GM12878 (cell line): ENCODE data around the gene CDC42EP1. TPM values are rescaled to one million over a fixed set of nuclear protein-coding genes. Genes with fewer than 3 reads are reported as not detected.

Experiments
- BHLHE40 ChIP-seq, 2 experiments: fragments of 450-650 bp in 1 of 2; IDR thresholded peaks; 2 replicates each; pipeline ENCODE4 v1.6.1; 2011 to 2017; ENCODE audit warnings: low read depth in 2 of 2, borderline replicate concordance in 1 of 2, improper control_type of control experiment in 1 of 2, low read length in 1 of 2, mild to moderate bottlenecking in 1 of 2
- CHD2 ChIP-seq: IDR thresholded peaks from 2 replicates; pipeline ENCODE4 v1.6.1; 2011; ENCODE audit warnings: low read depth, low read length, improper control_type of control experiment, borderline replicate concordance
- CREB1 ChIP-seq: IDR thresholded peaks from 2 replicates; pipeline ENCODE4 v1.6.1; 2012; ENCODE audit warnings: low read depth, mild to moderate bottlenecking, inconsistent platforms
- JUNB ChIP-seq: IDR thresholded peaks from 2 replicates; pipeline ENCODE4 v1.6.1; 2016; ENCODE audit warnings: antibody characterized with exemption, mild to moderate bottlenecking
- NR2F1 ChIP-seq: fragments of 450-650 bp; conservative IDR thresholded peaks from 2 replicates; pipeline ENCODE4 v1.6.1; 2017; ENCODE audit warnings: mild to moderate bottlenecking
- RB1 ChIP-seq: fragments of 450-650 bp; formaldehyde crosslinking; IDR thresholded peaks from 2 replicates; pipeline ENCODE4 v1.6.1; 2017; ENCODE audit warnings: mild to moderate bottlenecking, borderline replicate concordance
- RBBP5 ChIP-seq: fragments of 200-600 bp; sonication (generic); conservative IDR thresholded peaks from 2 replicates; pipeline ENCODE4 v1.6.1; 2016
- RUNX3 ChIP-seq: IDR thresholded peaks from 2 replicates; pipeline ENCODE4 v1.6.1; 2012; ENCODE audit warnings: low read length, inconsistent platforms
- STAT1 ChIP-seq: fragments of 450-650 bp; conservative IDR thresholded peaks from 2 replicates; pipeline ENCODE4 v1.6.1; 2014; ENCODE audit warnings: antibody characterized with exemption, mild to moderate bottlenecking
- TCF12 ChIP-seq: IDR thresholded peaks from 2 replicates; pipeline ENCODE4 v1.6.1; 2011; ENCODE audit warnings: low read depth, mild to moderate bottlenecking, low read length
- ZBTB4 ChIP-seq: fragments of 450-650 bp; formaldehyde crosslinking; IDR thresholded peaks from 2 replicates; pipeline ENCODE4 v1.4.0; 2022; ENCODE audit warnings: mild to moderate bottlenecking, moderate library complexity
- ZNF592 ChIP-seq: fragments of 450-650 bp; IDR thresholded peaks from 2 replicates; pipeline ENCODE4 v1.6.1; 2017; ENCODE audit warnings: mild to moderate bottlenecking, moderate library complexity
- polyA plus RNA-seq, 11 experiments: library from polyadenylated mRNA; depleted of rRNA in 4 of 11; unstranded in 6 of 11; stranded (reverse) in 5 of 11; fragments of >200 nt; fragmentation: Nextera tagmentation in 4 of 11; fragmentation: Illumina TruSeq in 1 of 11; extraction: Ambion mirVana in 4 of 11; extraction: Trizol in 1 of 11; gene quantifications; 1 replicate in 1 of 11; 2 replicates in 10 of 11; pipeline versions ENCODE4 v1.2.1 to v1.2.3, GENCODE V29; 2011 to 2016; ENCODE audit warnings: inconsistent platforms in 2 of 11, missing spikeins in 2 of 11, low read depth in 1 of 11
- total RNA-seq, 4 experiments: library from RNA; depleted of rRNA in 3 of 4; stranded (reverse); fragments of >200 nt in 3 of 4; fragmentation: Illumina TruSeq in 1 of 4; extraction: Trizol in 1 of 4; gene quantifications; 2 replicates each; pipeline versions ENCODE4 v1.2.1 to v1.2.3, GENCODE V29; 2013 to 2021
- TF ChIP-seq, protein P1 (sequence below), 3 experiments: IDR thresholded peaks in 2 of 3; conservative IDR thresholded peaks in 1 of 3; 2 replicates each; pipeline ENCODE4 v1.5.1; 2011; ENCODE audit warnings: low read depth in 3 of 3, low read length in 3 of 3, mild to moderate bottlenecking in 3 of 3, control low read depth in 2 of 3, moderate library complexity in 2 of 3, inconsistent platforms in 1 of 3, mixed read lengths in 1 of 3; ENCODE audit not compliant: control insufficient read depth in 2 of 3, insufficient read depth in 1 of 3; ENCODE audit errors: extremely low read depth in 1 of 3
- TF ChIP-seq, protein P2 (sequence below): IDR thresholded peaks from 2 replicates; pipeline ENCODE4 v1.6.1; 2012; ENCODE audit warnings: low read depth, low read length, improper control_type of control experiment
- TF ChIP-seq, protein P3 (sequence below): fragments of 450-650 bp; IDR thresholded peaks from 2 replicates; pipeline ENCODE4 v1.6.1; 2016; ENCODE audit warnings: mild to moderate bottlenecking

Gene CDC42EP1
- total and polyA plus RNA-seq, 10 of the 15 experiments (the other 5 are each of a cell fraction or from before 2014, with no cell fraction given): 0.04 to 0.33 (median 0.09) TPM; not detected in 7

DNA sequence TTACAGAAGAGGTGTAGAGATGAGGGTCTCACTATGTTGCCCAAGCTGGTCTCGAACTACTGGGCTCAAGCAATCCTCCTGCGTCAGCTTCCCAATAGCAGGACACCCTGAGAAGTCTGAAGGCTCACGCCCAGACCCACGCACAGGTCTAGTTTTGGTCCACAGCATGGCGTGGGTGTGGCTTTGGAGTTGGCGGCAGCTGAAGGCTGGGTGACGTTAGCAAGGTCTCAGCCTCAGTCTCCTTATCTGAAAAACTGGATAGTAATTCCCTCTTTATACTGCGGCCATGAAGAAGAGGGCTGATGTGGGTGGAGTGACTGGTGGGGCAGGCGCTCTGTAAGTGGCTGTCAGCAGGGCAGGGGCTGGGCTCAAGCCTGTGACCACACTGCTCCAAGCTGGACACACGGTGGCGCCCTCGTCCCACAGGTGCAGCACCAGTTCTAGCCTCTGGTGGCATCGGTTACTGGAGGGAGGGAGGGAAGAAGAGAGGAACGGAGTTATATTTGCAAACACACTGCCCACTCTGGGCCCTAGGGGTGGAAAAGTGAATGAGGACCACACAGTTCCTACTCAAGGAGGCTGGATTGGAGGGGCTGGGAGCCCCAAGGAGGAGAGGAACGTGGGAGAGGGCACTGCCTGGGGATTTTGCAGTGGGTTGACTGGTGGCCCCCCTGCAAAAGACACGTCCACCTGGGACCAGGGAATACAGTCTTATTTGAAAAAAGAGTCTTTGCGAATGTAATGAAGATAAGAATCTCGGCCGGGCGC lies 21.5 kb upstream of the CDC42EP1 start (continued):
- TF ChIP-seq ZNF592 (peak; percentile 78), CHD2 (peak; percentile 69; the same call in 1 of the 2 replicates), CREB1 (peak; percentile 21; the same call in 1 of the 2 replicates), ZBTB4 (no peak), JUNB (no peak), TCF12 (peak; percentile 30; the same call in 1 of the 2 replicates), STAT1 (no peak), NR2F1 (0 out of 2 replicates have a peak, but pooled peaks have one; percentile 32), RUNX3 (peak; percentile 92), RBBP5 (no peak), BHLHE40 (IDR thresholded peaks at IDR 0.05; ENCODE audit: borderline replicate concordance in 1 of 2, low read depth in 2 of 2, low read length in 1 of 2) (peak; percentile 17 to 57; a peak in 1 of 4 replicates), RB1 (peak; percentile 56; the same call in 1 of the 2 replicates)
- TF ChIP-seq, protein P1, sequence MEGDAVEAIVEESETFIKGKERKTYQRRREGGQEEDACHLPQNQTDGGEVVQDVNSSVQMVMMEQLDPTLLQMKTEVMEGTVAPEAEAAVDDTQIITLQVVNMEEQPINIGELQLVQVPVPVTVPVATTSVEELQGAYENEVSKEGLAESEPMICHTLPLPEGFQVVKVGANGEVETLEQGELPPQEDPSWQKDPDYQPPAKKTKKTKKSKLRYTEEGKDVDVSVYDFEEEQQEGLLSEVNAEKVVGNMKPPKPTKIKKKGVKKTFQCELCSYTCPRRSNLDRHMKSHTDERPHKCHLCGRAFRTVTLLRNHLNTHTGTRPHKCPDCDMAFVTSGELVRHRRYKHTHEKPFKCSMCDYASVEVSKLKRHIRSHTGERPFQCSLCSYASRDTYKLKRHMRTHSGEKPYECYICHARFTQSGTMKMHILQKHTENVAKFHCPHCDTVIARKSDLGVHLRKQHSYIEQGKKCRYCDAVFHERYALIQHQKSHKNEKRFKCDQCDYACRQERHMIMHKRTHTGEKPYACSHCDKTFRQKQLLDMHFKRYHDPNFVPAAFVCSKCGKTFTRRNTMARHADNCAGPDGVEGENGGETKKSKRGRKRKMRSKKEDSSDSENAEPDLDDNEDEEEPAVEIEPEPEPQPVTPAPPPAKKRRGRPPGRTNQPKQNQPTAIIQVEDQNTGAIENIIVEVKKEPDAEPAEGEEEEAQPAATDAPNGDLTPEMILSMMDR (IDR thresholded peaks at IDR 0.05 in 2 of 3, conservative IDR thresholded peaks at IDR 0.05 in 1 of 3; ENCODE audit: control insufficient read depth in 2 of 3, extremely low read depth in 1 of 3, insufficient read depth in 1 of 3, low read depth in 3 of 3, low read length in 3 of 3): peak; percentile 96 to 99 (median 96)
- TF ChIP-seq, protein P2, sequence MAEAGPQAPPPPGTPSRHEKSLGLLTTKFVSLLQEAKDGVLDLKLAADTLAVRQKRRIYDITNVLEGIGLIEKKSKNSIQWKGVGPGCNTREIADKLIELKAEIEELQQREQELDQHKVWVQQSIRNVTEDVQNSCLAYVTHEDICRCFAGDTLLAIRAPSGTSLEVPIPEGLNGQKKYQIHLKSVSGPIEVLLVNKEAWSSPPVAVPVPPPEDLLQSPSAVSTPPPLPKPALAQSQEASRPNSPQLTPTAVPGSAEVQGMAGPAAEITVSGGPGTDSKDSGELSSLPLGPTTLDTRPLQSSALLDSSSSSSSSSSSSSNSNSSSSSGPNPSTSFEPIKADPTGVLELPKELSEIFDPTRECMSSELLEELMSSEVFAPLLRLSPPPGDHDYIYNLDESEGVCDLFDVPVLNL: no peak
- TF ChIP-seq, protein P3, sequence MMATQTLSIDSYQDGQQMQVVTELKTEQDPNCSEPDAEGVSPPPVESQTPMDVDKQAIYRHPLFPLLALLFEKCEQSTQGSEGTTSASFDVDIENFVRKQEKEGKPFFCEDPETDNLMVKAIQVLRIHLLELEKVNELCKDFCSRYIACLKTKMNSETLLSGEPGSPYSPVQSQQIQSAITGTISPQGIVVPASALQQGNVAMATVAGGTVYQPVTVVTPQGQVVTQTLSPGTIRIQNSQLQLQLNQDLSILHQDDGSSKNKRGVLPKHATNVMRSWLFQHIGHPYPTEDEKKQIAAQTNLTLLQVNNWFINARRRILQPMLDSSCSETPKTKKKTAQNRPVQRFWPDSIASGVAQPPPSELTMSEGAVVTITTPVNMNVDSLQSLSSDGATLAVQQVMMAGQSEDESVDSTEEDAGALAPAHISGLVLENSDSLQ: peak; percentile 79
